ENCODE results near the gene ABHD14A. TPM values are rescaled to one million over a fixed set of nuclear protein-coding genes. Genes with fewer than 3 reads are reported as not detected.

Gene ABHD14A
- total RNA-seq, 1 experiment from 2014 or later, result 6.5 TPM

DNA sequence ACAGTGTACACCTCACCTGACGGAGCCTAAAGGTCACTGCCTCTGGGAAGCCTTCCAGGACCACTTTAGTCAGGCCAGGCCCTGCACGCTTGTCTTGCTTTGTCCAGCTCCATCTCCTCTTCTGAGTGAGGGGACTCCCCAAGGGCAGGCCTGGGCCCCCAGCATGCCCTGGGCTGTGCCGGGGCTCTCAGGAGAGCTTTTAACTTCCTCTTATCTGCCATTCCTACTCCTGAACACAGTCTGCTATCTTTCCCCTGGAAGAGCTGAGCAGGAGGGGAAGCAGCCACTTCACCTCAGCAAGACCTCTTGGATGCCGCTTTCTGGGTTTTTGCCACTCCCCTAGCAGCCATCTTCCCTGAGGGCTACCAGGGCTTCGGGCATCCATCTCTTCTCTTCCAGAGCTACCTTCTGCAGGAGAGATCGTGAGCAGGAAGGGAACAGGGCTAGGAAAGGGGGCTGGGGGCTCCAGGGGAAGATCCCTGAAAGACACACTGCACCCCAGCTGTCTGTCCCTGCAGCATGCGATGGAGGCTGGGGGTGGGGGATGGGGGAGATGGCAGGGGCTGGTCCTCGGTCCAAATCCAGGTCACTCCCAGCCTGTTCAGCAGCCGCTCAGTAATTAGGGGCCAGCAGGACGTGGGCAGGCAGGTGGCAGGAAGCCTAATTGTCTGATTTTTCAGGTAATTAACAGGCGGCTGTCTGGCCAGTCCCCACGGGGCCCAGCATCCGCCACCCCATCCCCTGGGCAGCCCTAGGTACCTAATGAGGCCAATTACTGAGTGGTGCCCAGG is 40.8 kb downstream of the ABHD14A start:
- no peak for DNase-seq
- Histone ChIP-seq H3K4me3 (no peak overlapping the region), H3K9me3 (no peaks in the 10 kb centered on the region), H3K36me3 (no peaks in the 10 kb centered on the region), H3K27me3 (no peaks in the 10 kb centered on the region)

DNA sequence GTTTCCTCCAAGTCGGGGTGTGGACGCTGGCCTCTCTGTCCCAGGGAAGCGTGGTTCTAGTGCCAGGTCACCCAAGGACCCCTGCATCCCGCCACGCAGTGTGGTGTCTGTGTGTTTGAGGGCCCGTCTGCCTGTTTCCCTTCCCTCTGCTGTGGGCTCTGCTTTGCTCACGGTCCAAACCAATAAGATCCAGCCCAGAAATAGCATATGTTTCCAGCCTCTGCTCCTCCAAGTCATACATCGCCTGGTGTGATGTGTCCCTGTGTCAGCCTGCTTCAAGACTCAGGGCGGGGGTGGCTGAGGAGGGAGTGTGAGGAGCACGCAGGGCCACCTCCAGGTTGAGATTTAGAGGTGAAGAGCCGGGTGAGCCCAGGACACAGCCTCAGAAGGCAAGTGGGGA is 42.7 kb downstream of the ABHD14A start:
- Histone ChIP-seq H3K9me3 (no peaks in the 10 kb centered on the region), H3K36me3 (no peaks in the 10 kb centered on the region), H3K27me3 (no peaks in the 10 kb centered on the region), H3K4me3 (no peak overlapping the region)
- DNase-seq, result no peak

DNA sequence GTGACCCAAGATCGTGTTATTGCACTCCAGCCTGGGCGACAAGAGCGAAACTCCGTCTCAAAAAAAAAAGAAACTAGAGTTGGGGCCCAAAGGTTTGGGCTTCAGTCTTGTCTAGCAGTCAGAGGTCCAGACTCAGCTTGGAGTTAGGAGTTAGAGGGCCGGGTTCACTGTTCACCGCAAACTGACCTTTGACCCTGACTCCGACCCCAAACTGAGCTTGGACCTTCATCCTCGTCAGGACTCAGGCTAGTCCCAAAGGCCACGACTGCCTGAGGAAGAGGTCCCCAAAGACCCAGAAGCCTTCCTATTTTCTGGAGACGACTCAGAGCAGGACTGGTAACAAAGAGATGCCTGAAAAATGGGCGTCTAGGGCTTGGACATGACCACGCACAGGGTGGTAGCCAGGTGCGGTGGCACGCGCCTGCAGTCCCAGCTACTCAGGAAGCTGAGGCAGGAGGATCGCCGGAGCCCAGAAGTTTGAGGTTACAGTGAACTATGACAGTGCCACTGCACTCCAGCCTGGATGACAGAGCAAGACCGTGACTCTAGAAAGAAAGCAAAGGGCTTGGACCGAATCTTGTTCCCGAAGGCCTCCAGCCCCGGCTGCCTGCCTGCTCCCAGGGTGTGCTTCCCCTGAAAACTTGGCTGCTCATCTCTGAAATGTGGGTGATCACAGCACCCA is 43.6 kb downstream of the ABHD14A start:
- no peak for DNase-seq
- Histone ChIP-seq H3K4me3 (no peak overlapping the region), H3K27me3 (no peaks in the 10 kb centered on the region), H3K9me3 (no peaks in the 10 kb centered on the region), H3K36me3 (no peaks in the 10 kb centered on the region)

DNA sequence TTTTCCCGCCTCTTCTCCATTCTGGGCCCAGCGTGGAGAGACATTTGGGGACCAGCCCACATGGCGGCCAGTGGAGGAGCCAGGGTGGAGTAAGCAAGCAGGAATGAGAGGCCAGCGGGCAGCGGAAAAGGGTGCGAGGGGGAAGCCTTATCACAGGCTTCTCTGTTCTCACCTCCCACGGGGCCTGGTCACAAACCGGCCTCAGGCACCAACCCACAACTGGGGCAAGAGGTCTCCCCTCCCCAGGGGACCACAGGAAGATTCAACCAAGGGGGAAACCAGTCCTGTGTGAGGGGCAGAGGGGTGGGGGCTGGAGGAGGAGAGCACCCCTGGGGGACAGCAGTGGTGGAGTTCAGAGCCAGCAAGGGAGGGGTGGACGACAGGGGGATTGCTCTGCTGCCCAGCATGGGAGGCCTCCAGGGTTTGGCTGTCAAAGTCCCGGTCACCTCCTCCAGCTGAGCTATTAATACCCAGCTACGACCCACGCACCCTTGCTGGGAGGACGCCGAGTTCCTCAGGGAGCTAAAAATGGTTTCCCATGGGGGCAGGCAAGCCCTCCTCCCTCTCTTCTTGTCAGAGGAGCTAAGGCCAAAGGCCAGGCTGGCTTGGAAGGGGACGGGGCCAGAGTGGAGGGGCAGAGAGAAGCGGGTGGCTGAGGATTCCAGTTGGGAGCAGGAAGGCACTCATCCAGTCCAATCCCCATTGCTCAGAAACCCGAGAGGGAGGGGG is 44.7 kb downstream of the ABHD14A start:
- Histone ChIP-seq H3K27me3 (no peaks in the 10 kb centered on the region), H3K4me3 (no peak overlapping the region), H3K36me3 (no peaks in the 10 kb centered on the region), H3K9me3 (no peaks in the 10 kb centered on the region)
- DNase-seq, result no peak

DNA sequence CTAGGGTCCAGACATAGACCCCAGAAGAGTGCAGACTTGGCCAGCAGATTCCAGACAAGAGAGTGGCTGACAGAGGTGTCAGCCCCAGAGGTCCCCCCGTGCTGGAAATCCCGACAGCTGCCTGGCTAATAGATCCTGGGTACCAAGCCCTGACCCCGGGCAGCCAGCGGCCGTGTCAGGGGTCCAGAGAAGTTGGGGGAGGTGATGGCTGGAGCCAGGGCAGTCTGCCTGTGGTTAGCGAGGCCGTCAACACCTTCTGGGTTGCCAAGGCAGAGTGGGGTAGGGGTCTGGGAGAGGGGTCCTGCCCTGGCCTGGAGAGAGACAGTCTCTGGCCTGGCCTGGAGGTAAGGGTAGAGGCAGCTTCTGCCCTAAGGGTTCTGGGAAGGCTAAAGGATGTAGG is 45.9 kb downstream of the ABHD14A start:
- no peaks in the 10 kb centered on the region for H3K27me3 ChIP-seq
- no peaks in the 10 kb centered on the region for H3K9me3 ChIP-seq
- H3K36me3 ChIP-seq, result no peaks in the 10 kb centered on the region
- no peak overlapping the region for H3K4me3 ChIP-seq
- DNase-seq, result no peak

DNA sequence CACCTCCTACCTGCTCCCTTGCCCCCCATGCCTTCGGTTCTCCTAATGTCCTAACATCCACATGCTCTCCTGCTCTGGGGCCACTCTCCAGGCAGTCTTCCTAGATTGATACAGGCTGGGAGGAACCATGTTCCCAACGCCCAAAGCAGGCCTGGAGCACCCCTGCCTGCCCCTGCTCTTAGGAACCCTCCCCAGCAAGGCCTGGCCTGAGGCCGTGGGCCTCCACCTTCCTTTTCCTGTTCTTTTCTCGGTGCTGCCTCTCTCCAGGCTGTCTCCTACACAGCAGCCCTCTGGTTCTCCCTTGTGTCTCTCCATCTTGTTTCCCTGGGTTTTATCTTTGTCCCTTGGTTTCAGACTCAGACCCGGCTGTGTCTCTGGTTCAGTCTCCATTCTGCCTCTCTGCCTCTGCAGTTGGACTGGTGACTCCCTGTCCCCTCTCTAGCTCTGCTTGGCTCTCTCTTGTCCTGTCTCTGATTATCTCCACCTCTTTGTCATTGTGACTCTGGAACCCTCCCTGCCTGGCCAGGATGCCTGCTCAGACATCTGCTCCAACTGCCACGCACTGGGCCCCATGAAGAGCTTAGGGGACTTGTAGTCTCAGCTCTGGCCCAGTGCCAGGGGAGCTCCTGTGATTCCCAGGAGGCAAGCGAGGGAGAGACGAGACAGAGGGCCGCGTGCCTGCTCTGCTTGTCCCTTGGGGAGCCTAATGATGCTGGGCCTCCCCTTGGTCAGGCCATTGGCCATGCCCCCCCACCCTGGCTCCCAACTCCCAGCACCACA is 46.8 kb downstream of the ABHD14A start:
- Histone ChIP-seq H3K27me3 (no peaks in the 10 kb centered on the region), H3K4me3 (no peak overlapping the region), H3K9me3 (no peaks in the 10 kb centered on the region), H3K36me3 (no peaks in the 10 kb centered on the region)
- DNase-seq, result no peak

DNA sequence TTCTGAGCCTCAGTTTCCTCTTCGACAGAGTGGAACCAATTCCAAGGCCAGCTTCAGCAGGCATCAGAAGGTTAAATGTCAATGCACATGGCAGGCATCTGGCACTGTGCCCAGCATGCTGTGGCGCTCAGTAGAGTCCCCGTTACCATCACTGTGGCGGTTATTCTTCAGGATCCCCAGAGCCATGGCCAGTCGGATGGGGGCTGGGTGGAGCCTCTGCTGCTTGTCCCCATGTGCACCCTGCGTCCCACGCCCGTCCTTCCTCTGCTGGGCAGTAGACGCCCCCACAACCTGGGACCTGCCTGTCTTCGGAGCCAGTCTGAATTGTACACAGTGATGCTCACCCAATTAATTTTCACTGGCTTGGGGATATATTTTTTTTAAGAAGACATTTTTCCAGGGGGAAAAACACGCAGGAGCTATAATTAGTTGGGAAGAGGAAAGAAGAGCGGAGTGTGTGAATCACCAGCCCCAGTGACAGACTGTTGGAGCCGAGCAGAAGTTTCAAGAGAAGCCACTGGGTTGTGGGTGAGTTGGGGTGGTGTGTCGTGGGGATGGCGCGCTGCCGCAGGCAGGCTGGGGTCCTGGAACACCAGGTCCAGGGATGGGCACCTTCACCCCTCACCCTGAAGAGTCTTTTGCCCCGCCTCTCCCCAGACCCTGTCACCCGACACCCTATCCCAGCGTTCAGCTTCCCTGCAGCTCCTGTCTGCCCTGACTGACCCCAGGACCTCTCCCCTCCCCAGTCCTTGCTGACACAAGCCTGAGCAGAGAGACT is 47.6 kb downstream of the ABHD14A start:
- no peak overlapping the region for H3K4me3 ChIP-seq
- no peak for DNase-seq

DNA sequence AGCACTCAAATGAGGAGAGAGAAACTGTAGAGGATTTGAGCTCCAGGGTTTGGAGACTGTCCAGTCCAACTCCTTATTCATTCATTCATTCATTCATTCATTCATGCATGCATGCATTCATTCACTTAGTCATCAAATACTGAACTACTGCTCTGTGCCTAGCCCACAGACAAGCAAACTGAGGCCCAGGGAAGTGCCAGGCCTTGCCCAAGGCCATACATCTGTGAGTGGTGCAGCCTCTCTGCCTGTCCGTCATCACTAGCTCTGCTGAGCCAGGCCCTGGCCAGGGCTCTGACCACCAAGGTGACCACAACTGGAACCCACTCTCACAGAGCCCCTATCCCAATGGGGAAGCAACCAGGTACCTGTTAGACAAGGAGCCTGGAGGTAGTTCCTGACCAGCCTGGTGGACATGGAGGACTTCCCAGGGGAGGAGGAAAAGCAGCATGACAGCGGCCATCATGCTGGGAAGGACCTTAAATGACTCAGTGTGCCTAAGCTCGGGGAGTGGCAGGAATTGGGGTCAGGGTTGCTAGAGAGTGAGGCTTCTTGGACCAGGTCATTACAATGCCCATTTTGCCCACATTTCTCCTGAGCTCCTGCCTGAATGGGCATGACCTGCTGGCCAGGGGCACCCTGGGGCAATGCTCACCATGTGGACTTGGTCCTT is 48.4 kb downstream of the ABHD14A start:
- Histone ChIP-seq H3K9me3 (no peaks in the 10 kb centered on the region), H3K27me3 (no peaks in the 10 kb centered on the region)
- no peak for DNase-seq

More for the DNA sequence above, 47.6 kb downstream of the ABHD14A start:
- no peaks in the 10 kb centered on the region for H3K27me3 ChIP-seq
- no peaks in the 10 kb centered on the region for H3K9me3 ChIP-seq
- no peaks in the 10 kb centered on the region for H3K36me3 ChIP-seq

DNA sequence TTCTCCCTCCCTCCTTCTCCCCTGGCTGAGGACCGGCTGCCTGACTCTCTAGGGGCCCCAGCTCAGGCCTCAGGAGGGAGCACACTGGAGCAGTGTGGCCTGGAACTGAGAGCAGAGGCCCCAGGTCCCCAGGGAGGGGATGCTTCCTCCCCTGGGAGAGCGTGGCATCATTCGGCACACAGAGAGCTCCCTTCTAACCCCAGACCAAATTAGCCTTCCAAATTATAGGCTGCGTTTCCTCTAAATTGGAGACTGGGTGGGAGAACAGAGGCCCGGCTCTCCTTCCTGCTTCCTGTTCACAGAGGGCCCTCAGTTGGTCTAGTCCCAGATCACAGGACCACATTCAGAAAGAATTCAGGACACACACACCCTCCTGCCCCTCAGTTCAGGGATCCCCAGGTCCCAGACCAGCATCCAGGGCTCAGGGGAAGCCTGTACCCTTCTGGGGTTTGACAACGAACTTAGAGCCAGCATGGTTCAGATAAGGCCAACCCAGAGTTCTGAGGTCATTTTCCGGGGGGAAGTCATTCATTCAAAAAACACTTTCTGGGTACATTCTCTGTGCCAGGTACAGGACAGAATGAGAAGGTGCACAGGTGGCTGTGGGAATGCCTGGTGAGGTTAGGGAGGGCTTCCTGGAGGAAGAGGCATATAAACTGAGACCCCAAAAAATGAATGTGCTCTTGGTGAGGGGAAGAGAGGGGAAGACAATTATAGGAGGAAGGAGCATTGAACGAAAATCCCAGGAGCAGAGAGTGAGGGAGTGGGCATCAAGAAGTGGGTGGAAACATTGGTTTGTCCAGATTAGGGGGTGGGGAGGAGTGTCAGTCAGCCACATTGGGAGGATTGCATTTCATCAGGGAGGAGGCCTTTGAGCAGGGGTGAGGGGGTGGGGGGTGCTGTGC is 49.2 kb downstream of the ABHD14A start:
- H3K4me3 ChIP-seq, result no peak overlapping the region
- no peaks in the 10 kb centered on the region for H3K9me3 ChIP-seq
- H3K27me3 ChIP-seq, result no peaks in the 10 kb centered on the region
- DNase-seq, result no peak
- H3K36me3 ChIP-seq, result no peaks in the 10 kb centered on the region

More for the DNA sequence above, 48.4 kb downstream of the ABHD14A start:
- no peak overlapping the region for H3K4me3 ChIP-seq
- H3K36me3 ChIP-seq, result no peaks in the 10 kb centered on the region

DNA sequence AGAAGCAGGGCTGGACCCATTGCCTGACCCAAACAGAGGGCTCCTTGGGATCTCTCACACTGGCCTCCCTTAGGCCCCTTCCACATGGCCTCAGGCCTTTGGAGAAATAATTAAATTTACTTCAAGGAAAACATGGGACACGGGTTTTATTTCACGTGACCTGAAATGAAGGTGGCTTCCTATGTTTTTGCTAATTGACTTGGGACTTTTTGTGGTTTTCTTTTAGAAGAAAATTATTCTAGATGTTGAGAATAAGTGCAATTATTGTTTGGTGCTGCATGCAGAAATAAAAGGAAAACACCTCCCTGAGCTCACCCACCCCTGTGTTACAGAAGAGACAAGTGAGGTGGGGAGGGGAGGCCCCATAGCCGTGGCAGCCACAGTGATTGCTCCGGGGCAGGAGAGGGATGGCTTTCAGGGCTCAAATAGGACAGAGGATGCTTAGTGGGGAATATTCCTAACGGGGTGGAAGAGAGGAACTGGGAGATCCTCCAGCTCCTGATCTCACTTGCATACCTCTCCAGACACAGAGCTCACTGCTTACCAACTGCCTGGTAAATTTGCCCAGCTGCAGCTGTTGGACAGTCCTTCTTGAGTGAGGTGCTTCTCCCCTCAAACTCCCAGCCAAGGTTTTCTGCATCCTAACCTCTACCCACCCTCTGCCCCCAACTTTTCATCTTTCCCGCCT is 50.0 kb downstream of the ABHD14A start:
- no peak overlapping the region for H3K4me3 ChIP-seq
- no peaks in the 10 kb centered on the region for H3K36me3 ChIP-seq
- H3K27me3 ChIP-seq, result no peaks in the 10 kb centered on the region
- no peaks in the 10 kb centered on the region for H3K9me3 ChIP-seq
- DNase-seq, result no peak

DNA sequence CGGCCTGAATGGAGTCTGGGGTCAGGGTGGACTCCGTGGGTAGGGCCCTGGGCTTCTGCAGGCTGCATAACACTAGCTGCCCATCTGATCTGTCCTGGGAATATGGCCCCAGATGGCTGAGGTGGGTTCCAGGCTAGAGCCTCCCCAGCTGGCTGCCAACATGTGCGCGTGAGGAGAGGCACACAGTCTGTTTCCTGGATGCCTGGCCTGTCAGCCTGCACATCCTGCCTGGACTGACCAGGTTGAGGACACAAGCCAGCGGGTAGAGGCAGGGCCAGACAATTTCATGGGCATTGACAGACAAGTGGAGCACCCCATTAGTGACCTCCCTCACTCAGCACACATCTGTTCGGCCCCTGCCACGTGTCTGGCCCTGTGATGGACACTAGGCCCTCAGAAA is 50.6 kb downstream of the ABHD14A start:
- no peaks in the 10 kb centered on the region for H3K27me3 ChIP-seq
- H3K4me3 ChIP-seq, result no peak overlapping the region
- DNase-seq, result no peak
- no peaks in the 10 kb centered on the region for H3K9me3 ChIP-seq
- H3K36me3 ChIP-seq, result no peaks in the 10 kb centered on the region

DNA sequence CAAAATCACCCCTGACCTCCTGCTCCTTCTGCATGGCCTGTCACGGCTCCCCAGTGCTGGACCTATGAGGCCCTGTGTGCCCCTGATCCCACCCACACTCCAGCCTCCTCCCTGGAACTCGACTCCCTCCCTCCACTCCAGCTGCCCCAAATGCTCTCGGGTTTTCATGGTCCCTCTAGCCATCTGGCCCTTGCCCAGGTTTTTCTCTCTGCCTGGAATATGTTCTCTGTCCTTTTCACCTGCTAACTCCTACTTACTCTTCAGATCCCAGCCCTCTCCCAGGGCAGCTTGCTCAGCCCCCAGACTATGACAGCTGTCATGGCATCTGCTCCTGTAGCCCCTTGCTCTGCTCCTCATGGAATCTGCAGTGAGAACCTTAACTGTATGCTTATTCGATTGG is 51.2 kb downstream of the ABHD14A start:
- no peak overlapping the region for H3K4me3 ChIP-seq
- H3K27me3 ChIP-seq, result no peaks in the 10 kb centered on the region
- no peaks in the 10 kb centered on the region for H3K9me3 ChIP-seq
- DNase-seq, result no peak
- H3K36me3 ChIP-seq, result no peaks in the 10 kb centered on the region

DNA sequence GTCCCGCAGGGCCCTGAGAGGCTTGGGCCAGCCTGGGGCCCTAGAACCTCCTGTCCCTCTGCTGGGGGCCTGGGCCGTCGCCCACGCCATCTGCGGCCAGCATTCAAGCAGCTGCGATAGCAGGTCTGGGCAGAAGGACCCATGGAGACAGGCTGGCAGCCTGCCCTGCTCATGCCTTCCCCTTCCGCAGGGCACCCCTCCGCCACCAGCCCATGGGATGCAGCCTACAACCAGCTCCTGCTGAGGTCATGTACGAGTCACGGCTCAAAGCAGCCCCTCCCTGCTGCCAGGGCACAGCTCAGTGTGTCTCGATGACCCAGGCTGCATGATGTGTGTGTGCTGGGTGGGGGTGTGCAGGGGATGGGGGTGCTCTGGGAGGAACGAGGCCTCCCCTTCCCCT is 53.7 kb downstream of the ABHD14A start:
- Histone ChIP-seq H3K9me3 (no peaks in the 10 kb centered on the region), H3K27me3 (no peaks in the 10 kb centered on the region), H3K36me3 (no peaks in the 10 kb centered on the region), H3K4me3 (no peak overlapping the region)
- no peak for DNase-seq

DNA sequence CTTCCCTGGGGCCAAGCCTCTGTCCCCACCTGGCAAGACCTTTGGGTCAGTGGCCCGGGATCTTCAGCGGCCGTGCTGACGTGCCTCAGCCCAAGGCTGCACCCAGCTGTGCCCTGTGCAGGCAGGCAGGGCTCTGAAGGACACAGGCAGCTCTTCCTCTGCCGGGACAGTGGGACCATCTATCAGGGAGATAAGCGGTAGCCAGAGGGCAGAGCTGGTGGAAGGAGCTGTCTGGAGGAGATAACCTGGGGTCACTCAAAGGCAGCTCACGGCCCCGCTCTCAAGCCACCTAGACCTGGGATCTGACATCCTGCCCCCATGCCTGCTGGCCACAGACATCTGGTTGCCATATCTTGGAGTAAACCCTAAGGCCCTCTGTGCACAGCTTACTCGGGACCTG is 54.2 kb downstream of the ABHD14A start:
- Histone ChIP-seq H3K9me3 (no peaks in the 10 kb centered on the region), H3K27me3 (no peaks in the 10 kb centered on the region), H3K36me3 (no peaks in the 10 kb centered on the region)

More for the DNA sequence above, 54.2 kb downstream of the ABHD14A start:
- H3K4me3 ChIP-seq, result no peak overlapping the region
- DNase-seq, result no peak

Measured in MG63 (cell line).